KMS-11 (cell line): ENCODE data around the gene PNPLA7.

ENCODE experiments used
- H2AFZ ChIP-seq: fragments of 200-600 bp; sonication (generic); 2 replicates; pipeline ENCODE4 v1.6.1; 2016; ENCODE audit warnings: antibody characterized with exemption, mixed run types, low read depth
- H3K27ac ChIP-seq: fragments of 200-600 bp; sonication (generic); 2 replicates; pipeline ENCODE4 v1.6.1; 2016; ENCODE audit warnings: mild to moderate bottlenecking, mixed run types
- H3K27me3 ChIP-seq: fragments of 200-600 bp; sonication (generic); 2 replicates; pipeline ENCODE4 v1.6.1; 2017; ENCODE audit warnings: mild to moderate bottlenecking, low read depth, mixed run types, moderate library complexity; ENCODE audit not compliant: insufficient read depth
- H3K36me3 ChIP-seq: fragments of 200-600 bp; sonication (generic); 2 replicates; pipeline ENCODE4 v1.6.1; 2017; ENCODE audit warnings: mild to moderate bottlenecking, mixed run types; ENCODE audit not compliant: insufficient read depth
- H3K4me1 ChIP-seq: fragments of 200-600 bp; sonication (generic); 2 replicates; pipeline ENCODE4 v1.6.1; 2016; ENCODE audit warnings: mild to moderate bottlenecking, low read depth, mixed run types; ENCODE audit not compliant: poor library complexity, severe bottlenecking
- H3K4me2 ChIP-seq: fragments of 200-600 bp; sonication (generic); 2 replicates; pipeline ENCODE4 v1.7.0; 2016; ENCODE audit warnings: mild to moderate bottlenecking, mixed run types
- H3K4me3 ChIP-seq: fragments of 200-600 bp; sonication (generic); IDR thresholded peaks from 2 replicates; pipeline ENCODE4 v1.6.1; 2017; ENCODE audit warnings: low read depth, low read length, mixed read lengths; ENCODE audit not compliant: insufficient read depth
- H3K79me2 ChIP-seq: fragments of 200-600 bp; sonication (generic); 2 replicates; pipeline ENCODE4 v1.6.1; 2016; ENCODE audit warnings: low read depth, mixed run types; ENCODE audit not compliant: insufficient read depth
- H3K9ac ChIP-seq: fragments of 200-600 bp; sonication (generic); 2 replicates; pipeline ENCODE4 v1.6.1; 2016; ENCODE audit warnings: mild to moderate bottlenecking, mixed run types
- H4K20me1 ChIP-seq: fragments of 200-600 bp; sonication (generic); 2 replicates; pipeline ENCODE4 v1.6.1; 2016; ENCODE audit warnings: mild to moderate bottlenecking, mixed run types; ENCODE audit not compliant: insufficient read depth
- TF ChIP-seq, protein P1 (sequence below): fragments of 200-600 bp; sonication (generic); conservative IDR thresholded peaks from 2 replicates; pipeline ENCODE4 v1.6.1; 2017; ENCODE audit warnings: low read depth, mild to moderate bottlenecking, antibody characterized with exemption, low read length, moderate library complexity, mixed read lengths

Gene PNPLA7

DNA sequence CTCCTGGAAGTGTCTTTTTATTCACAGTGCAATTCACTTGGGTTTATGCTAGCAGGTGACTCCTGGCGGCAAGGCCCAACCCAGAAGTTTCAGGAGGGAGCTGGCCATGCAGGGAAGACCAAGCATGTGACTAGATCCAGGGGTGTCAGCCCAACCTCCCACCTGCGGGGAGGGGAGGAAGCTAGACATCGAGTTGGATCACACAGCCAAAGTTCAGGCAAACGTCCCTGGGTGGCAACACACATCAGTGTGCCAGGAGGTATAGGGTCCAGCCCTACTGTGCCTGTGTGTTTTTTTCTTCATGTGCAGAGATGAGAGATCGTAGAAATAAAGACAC is 25.3 kb downstream of the PNPLA7 start:
- Histone ChIP-seq H3K36me3 (no peaks in the 10 kb centered on the region), H2AFZ (no peak overlapping the region), H4K20me1 (no peaks in the 10 kb centered on the region), H3K4me2 (no peak overlapping the region), H3K27me3 (no peaks in the 10 kb centered on the region), H3K4me3 (no peak overlapping the region), H3K79me2 (no peaks in the 10 kb centered on the region), H3K27ac (no peak overlapping the region), H3K4me1 (no peaks in the 10 kb centered on the region), H3K9ac (no peak overlapping the region)
- TF ChIP-seq, protein P1, sequence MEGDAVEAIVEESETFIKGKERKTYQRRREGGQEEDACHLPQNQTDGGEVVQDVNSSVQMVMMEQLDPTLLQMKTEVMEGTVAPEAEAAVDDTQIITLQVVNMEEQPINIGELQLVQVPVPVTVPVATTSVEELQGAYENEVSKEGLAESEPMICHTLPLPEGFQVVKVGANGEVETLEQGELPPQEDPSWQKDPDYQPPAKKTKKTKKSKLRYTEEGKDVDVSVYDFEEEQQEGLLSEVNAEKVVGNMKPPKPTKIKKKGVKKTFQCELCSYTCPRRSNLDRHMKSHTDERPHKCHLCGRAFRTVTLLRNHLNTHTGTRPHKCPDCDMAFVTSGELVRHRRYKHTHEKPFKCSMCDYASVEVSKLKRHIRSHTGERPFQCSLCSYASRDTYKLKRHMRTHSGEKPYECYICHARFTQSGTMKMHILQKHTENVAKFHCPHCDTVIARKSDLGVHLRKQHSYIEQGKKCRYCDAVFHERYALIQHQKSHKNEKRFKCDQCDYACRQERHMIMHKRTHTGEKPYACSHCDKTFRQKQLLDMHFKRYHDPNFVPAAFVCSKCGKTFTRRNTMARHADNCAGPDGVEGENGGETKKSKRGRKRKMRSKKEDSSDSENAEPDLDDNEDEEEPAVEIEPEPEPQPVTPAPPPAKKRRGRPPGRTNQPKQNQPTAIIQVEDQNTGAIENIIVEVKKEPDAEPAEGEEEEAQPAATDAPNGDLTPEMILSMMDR, result no peak

- Histone ChIP-seq H3K4me2 (no peak overlapping the region), H3K27ac (no peak overlapping the region), H4K20me1 (no peaks in the 10 kb centered on the region), H3K4me1 (no peaks in the 10 kb centered on the region), H3K4me3 (no peak overlapping the region), H2AFZ (no peak overlapping the region), H3K79me2 (no peaks in the 10 kb centered on the region), H3K9ac (no peak overlapping the region), H3K27me3 (no peaks in the 10 kb centered on the region), H3K36me3 (no peaks in the 10 kb centered on the region)
- TF ChIP-seq, protein P1, result no peak
These were observed 25.8 kb downstream of the PNPLA7 start for GRCh38 chr9:137524161-137524980.

- no peak overlapping the region for H3K4me3 ChIP-seq
- no peaks in the 10 kb centered on the region for H3K27me3 ChIP-seq
- H3K27ac ChIP-seq, result no peak overlapping the region
- H3K36me3 ChIP-seq, result no peaks in the 10 kb centered on the region
- H3K9ac ChIP-seq, result no peak overlapping the region
- H3K79me2 ChIP-seq, result no peaks in the 10 kb centered on the region
- TF ChIP-seq, protein P1, result no peak
- H3K4me2 ChIP-seq, result no peak overlapping the region
- H2AFZ ChIP-seq, result no peak overlapping the region
- H4K20me1 ChIP-seq, result no peaks in the 10 kb centered on the region
- H3K4me1 ChIP-seq, result no peaks in the 10 kb centered on the region
These were observed 27.3 kb downstream of the PNPLA7 start for GRCh38 chr9:137522746-137523455.

GRCh38 chr9:137521405-137521985 is 28.7 kb downstream of the PNPLA7 start:
- H3K27ac ChIP-seq, result no peak overlapping the region
- no peaks in the 10 kb centered on the region for H3K36me3 ChIP-seq

More at GRCh38 chr9:137521405-137521985, 28.7 kb downstream of the PNPLA7 start:
- H4K20me1 ChIP-seq, result no peaks in the 10 kb centered on the region
- no peak overlapping the region for H3K4me3 ChIP-seq
- TF ChIP-seq, protein P1, result no peak
- H3K4me1 ChIP-seq, result peaks cover 3% of the 10 kb centered on the region
- H3K79me2 ChIP-seq, result no peaks in the 10 kb centered on the region
- H3K27me3 ChIP-seq, result no peaks in the 10 kb centered on the region
- H3K9ac ChIP-seq, result no peak overlapping the region
- H2AFZ ChIP-seq, result no peak overlapping the region
- no peak overlapping the region for H3K4me2 ChIP-seq
